Stimulated activated CD8-positive, alpha-beta memory T cell treated with anti-CD3 and anti-CD28 coated beads, Interleukin-15, amount 100 ng/mL, for 4 hours (primary cell): ENCODE data around the gene QKI.

ENCODE experiments used
- DNase-seq, 2 donors: peaks; one replicate each; pipeline ENCODE4 v3.0.0-alpha.2; 2020; ENCODE audit warnings: low read depth in 2 of 2

The QKI gene

GRCh38 chr6:163613668-163614067, 199.2 kb downstream of the QKI start:
- DNase-seq: no peak

- DNase-seq: no peak
Measured at GRCh38 chr6:163616452-163616851, 201.9 kb downstream of the QKI start.

GRCh38 chr6:163617549-163617948, 203.0 kb downstream of the QKI start:
- no peak for DNase-seq

- DNase-seq: no peak
Measured at GRCh38 chr6:163620101-163620500, 205.6 kb downstream of the QKI start.

- no peak for DNase-seq
Measured at GRCh38 chr6:163620670-163621330, 206.3 kb downstream of the QKI start.

DNA sequence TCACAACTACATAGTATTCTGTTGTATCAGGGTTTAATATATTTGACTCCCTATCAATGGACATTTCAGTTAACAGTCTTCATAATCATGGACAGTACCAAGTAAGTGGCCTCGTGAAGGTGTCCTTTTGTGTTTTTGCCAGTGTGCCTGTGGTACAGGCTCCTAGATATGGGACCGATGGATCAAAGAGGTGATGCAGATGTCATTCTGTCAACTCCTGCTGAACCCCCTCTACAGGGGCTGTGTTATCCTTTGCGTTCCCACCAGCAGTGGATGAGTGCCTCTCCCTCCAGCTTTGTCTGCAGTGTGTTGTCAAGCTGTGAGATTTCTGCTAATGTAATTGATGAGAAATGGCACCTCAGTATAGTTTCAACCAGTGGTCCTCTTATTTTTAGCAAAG, 210.7 kb downstream of the QKI start:
- no peak for DNase-seq

DNA sequence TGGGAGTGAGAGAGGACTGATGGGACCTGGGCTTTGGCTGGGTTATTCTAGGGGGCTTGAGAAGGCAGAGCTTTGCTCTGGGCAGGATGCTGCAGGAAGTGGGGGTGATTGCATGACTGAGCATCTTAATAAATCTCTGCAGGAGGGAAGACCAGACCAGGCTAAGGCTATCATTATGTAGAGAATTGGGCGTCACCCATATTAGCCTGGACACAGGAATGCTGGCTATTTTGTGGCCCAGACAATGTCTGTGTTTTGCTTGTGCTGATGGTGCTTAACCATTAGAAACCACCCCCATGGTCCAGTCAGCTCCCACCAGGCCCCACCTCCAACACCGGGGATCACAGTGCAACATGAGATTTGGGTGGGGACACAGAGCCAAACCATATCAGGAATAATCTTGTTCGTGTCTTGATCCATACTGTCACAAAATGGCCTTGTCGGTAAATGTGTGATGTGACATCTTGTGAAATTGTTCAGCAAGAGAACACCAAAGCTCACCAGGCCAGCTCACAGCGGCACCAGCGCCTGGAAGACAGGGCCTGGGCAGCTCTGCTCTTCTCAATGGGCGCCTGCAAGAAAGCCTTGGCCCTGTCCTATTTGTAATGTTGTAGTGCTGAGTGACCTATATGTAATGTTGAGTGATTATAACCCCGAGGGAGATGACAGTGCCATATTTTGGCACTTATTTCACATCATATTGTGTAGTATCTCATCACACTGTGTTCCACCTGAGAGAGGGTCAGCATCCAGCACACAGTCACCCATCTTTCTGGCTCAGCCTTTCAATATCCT, 211.8 kb downstream of the QKI start:
- no peak for DNase-seq

DNA sequence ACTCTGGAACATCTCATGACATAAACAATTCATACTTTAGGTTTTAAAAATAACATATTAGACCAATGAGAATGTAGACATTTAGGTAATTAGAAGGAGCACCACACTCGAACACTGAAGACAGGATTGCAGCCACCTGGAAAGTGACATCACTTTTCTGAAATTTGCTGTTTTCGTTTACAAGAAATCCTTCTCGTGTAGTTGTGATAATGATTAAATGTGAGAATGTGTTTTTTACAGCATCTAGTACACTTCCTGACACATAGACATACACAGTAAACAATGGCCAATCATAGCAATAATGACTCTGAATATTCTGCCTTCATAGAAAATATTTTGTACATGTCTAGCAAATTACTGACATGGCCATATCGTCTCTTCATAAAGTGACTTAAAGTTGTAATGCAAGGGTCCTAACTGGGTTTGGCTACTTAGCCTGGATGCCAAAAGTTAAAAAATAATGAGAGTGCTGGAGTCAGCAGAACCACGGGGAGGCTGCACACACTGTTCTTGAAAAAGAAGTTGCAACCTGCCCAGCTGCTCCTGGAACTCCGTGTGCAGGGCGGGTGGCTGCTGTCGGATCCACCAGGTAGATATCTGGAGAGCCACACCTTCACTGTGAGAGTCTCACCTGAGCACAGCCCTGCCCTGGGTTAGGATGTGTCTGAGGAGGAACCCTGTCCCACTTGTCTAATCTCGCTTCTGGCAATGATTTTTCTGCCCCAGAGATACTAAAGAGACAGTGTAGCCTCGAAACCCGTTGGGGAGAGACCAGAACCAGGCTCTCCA, 212.9 kb downstream of the QKI start:
- no peak for DNase-seq
